Activated T-cell treated with anti-CD3 and anti-CD28 coated beads for 48 hours (primary cell): ENCODE results near the gene HNRNPUL1.

Experiments used
- DNase-seq: peaks from one replicate; pipeline ENCODE4 v3.0.0-alpha.2; 2020; ENCODE audit warnings: low read depth

Gene HNRNPUL1

DNA sequence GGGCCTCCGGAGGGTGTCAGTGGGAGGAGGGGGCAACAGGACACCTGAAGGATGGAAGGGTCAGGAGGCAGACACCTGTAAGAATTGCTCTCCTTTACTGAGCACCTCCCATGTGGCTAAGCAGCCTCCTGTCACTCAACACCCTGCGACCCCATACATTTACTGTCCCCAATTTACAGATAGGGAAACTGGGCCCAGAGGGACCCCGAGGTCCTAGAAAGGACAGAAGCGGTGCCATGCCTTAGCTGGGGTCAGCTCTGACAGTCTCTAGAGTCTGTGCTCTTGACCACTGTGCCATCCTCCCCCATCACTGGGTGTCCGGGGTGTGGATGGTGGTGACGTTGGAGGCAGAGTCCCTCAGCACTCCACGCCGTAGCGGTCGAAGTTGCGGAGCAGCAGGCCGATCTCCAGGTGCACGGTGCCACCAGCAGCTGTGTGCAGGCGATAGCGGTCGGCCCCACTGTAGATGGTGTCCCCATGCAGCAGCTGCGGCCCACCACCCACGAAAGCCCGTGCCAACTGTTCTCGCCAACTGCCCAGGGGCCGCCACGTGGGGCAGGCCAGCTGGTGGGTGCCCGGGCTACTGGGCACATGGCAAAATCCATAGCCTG is 90.3 kb downstream of the HNRNPUL1 start:
- no peak for DNase-seq

DNA sequence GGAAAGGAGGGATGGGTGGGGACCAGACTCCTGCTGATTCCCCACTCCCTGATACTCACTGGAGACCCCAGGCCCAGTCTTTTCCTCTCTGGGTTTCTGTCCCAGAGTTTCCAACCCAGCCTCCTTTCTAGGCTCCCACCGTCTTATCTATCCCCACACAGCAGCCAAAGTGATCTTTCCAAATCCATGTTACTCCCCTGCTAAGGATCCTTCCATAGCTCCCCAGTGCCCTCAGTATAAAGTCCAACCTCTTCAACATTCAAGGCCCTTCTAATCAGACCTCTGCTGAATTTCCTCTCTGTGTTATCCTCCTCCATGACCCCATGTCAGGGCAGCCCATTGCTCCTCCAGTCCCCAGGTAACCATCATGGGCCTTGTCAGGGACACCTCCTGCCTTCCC is 90.9 kb downstream of the HNRNPUL1 start:
- DNase-seq, result no peak

DNA sequence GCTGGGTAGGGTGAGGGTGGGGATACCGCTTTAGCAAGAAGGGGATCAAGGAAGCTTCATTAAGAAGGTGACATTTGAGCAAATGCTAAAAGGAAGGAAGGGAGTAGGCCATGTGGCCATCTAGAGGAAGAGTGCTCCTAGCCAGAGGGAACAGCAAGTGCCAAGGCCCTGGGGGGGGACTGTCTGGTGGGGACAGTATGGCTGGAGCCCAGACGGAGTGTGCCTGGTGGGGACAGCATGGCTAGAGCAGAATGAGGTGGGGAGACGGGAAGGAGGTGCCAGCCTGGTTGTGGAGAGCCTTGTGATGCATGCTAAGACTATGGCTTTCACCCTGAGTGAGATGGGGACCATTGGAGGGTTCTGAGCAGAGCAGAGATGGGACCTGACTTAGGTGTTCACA is 91.6 kb downstream of the HNRNPUL1 start:
- no peak for DNase-seq

DNA sequence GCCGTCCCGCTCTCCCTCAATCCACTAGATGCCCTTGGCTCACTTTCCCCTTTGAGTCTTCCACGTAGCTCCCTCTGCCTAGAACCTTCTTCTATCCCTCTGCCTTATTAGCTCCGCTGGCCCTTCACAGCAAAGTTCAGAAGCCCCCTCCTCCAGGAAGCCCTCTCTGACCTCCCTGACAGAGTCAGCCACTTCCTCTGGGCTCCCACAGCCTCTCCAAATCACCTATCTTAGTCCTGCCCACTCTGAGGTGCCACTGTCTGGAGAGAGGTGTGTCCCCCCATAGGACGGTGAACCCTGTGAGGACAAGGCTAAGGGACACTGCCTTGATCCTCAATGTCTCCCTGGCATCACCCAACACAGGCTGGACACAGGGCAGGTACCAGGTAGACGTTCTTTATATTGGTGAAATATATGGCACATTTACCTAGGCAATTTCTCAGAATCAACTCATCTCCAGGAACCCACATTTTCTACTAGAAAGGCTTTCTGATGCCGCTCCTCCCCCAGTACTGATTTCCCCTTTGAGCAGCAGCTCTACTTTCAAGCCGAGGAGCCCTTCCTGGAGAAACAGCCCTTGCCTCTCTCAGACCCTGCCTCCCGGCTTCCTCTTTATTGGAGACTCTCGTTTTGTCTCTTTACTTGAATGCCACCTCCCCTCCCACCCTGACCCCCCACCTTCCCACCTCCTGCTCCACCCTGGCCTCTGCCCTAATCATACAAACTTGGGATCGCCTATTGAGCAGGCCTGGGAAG is 93.0 kb downstream of the HNRNPUL1 start:
- no peak for DNase-seq
